ENCODE results near the gene GRSF1. TPM values are rescaled to one million over a fixed set of nuclear protein-coding genes. Genes with fewer than 3 reads are reported as not detected.

Gene GRSF1
- total RNA-seq, 6 experiments from 2014 or later = 99.1 to 110 (median 109) TPM

- peaks cover 12% of the 10 kb centered on the region; the same call in 1 of the 2 replicates for H3K4me1 Mint-ChIP-seq (ENCODE audit: low read depth)
- no peak for DNase-seq
- TF ChIP-seq CTCF (IDR thresholded peaks at IDR 0.05) = no peak
- H3K27ac Mint-ChIP-seq = no peak overlapping the region; the same call in 1 of the 2 replicates
- peaks cover 2% of the 10 kb centered on the region; the same call in 1 of the 2 replicates for H3K27me3 Mint-ChIP-seq (ENCODE audit: insufficient read depth)
- H3K4me3 Mint-ChIP-seq = no peak overlapping the region
- no peaks in the 10 kb centered on the region for H3K9me3 Mint-ChIP-seq
- H3K36me3 Mint-ChIP-seq (ENCODE audit: low read depth) = peaks cover 21% of the 10 kb centered on the region
Observed at GRCh38 chr4:70818173-70818855, 21.4 kb downstream of the GRSF1 start.

GRCh38 chr4:70816894-70817293 lies 22.8 kb downstream of the GRSF1 start:
- Mint-ChIP-seq H3K27ac (no peak overlapping the region), H3K4me1 (ENCODE audit: low read depth) (peaks cover 12% of the 10 kb centered on the region; the same call in 1 of the 2 replicates), H3K4me3 (no peak overlapping the region), H3K27me3 (ENCODE audit: insufficient read depth) (peaks cover 2% of the 10 kb centered on the region; the same call in 1 of the 2 replicates), H3K9me3 (no peaks in the 10 kb centered on the region), H3K36me3 (ENCODE audit: low read depth) (peaks cover 14% of the 10 kb centered on the region)
- no peak for TF ChIP-seq CTCF (IDR thresholded peaks at IDR 0.05)
- DNase-seq = no peak

- no peaks in the 10 kb centered on the region for H3K9me3 Mint-ChIP-seq
- DNase-seq = no peak
- TF ChIP-seq CTCF (IDR thresholded peaks at IDR 0.05) = no peak
- H3K4me3 Mint-ChIP-seq = no peak overlapping the region
- peaks cover 12% of the 10 kb centered on the region; the same call in 1 of the 2 replicates for H3K4me1 Mint-ChIP-seq (ENCODE audit: low read depth)
- no peak overlapping the region for H3K27ac Mint-ChIP-seq
- peaks cover 12% of the 10 kb centered on the region for H3K36me3 Mint-ChIP-seq (ENCODE audit: low read depth)
- peaks cover 2% of the 10 kb centered on the region; the same call in 1 of the 2 replicates for H3K27me3 Mint-ChIP-seq (ENCODE audit: insufficient read depth)
Observed at GRCh38 chr4:70815370-70815769, 24.3 kb downstream of the GRSF1 start.

- no peak overlapping the region for H3K27ac Mint-ChIP-seq
- no peaks in the 10 kb centered on the region; the same call in 1 of the 2 replicates for H3K27me3 Mint-ChIP-seq (ENCODE audit: insufficient read depth)
- TF ChIP-seq CTCF (IDR thresholded peaks at IDR 0.05) = no peak
- H3K4me3 Mint-ChIP-seq = no peak overlapping the region
- no peaks in the 10 kb centered on the region for H3K9me3 Mint-ChIP-seq
- no peak for DNase-seq
- H3K4me1 Mint-ChIP-seq (ENCODE audit: low read depth) = peaks cover 1% of the 10 kb centered on the region
- peaks cover 24% of the 10 kb centered on the region for H3K36me3 Mint-ChIP-seq (ENCODE audit: low read depth)
Observed at GRCh38 chr4:70808151-70808550, 31.5 kb downstream of the GRSF1 start.

- Mint-ChIP-seq H3K36me3 (ENCODE audit: low read depth) (peaks cover 27% of the 10 kb centered on the region), H3K4me1 (ENCODE audit: low read depth) (peaks cover 7% of the 10 kb centered on the region), H3K27ac (0 out of 2 replicates have a peak overlapping the region, but pooled peaks have one; percentile 14), H3K4me3 (no peak overlapping the region), H3K27me3 (ENCODE audit: insufficient read depth) (no peaks in the 10 kb centered on the region; the same call in 1 of the 2 replicates), H3K9me3 (no peaks in the 10 kb centered on the region)
- DNase-seq = no peak
- TF ChIP-seq CTCF (IDR thresholded peaks at IDR 0.05) = no peak
Observed at GRCh38 chr4:70802928-70803580, 36.6 kb downstream of the GRSF1 start.
